ENCODE measurements around the gene BCOR.

GRCh38 chrX:40120838-40121580 is 23.3 kb upstream of the BCOR start:
- TF ChIP-seq CTCF (conservative IDR thresholded peaks at IDR 0.05; ENCODE audit: low read length) = no peak
- no peak for TF ChIP-seq EZH2phosphoT487 (IDR thresholded peaks at IDR 0.05; ENCODE audit: borderline replicate concordance, low read depth, low read length)
